IMR-90 (cell line): ENCODE measurements around the gene SIPA1L3. TPM values are rescaled to one million over a fixed set of nuclear protein-coding genes. Genes with fewer than 3 reads are reported as not detected.

ENCODE experiments used
- ATAC-seq: fragments of 200-7000 bp; cut with Tn5 transposase; 2 replicates; pipeline ENCODE4 v1.9.1; 2020; ENCODE audit warnings: low read depth, mild to moderate bottlenecking, moderate library complexity
- BruUV-seq: library from RNA; stranded (reverse); fragments of 400-500 nt; replicated peaks from 2 replicates; lab custom pipeline; 2021; lab: Mats Ljungman, UMichigan
- CTCF ChIA-PET: fragments of 300-600 bp; formaldehyde crosslinking; extraction: SDS; loops from one replicate; lab custom pipeline; 2021; ENCODE audit warnings: antibody characterized with exemption; lab: Yijun Ruan, JAX
- POLR2A ChIA-PET: fragments of 300-600 bp; sonication (Branson Sonifier 250); formaldehyde crosslinking; loops from one replicate; lab custom pipeline; 2022; ENCODE audit warnings: antibody characterized with exemption; ENCODE audit not compliant: unreplicated experiment; lab: Charles Lee
- DNase-seq: peaks from one replicate; pipeline ENCODE4 v3.0.0; 2013
- H2AFZ ChIP-seq: replicated peaks from 2 replicates; pipeline ENCODE3; 2013; ENCODE audit warnings: low read length, mild to moderate bottlenecking; ENCODE audit not compliant: poor library complexity
- H2AK5ac ChIP-seq: 2 replicates; pipeline ENCODE4 v1.6.1; 2013; ENCODE audit warnings: low read depth, low read length, inconsistent platforms
- H2AK9ac ChIP-seq: replicated peaks from 2 replicates; pipeline ENCODE3; 2013; ENCODE audit warnings: mild to moderate bottlenecking, low read depth, low read length, moderate library complexity; ENCODE audit not compliant: poor library complexity
- H2BK120ac ChIP-seq: 2 replicates; pipeline ENCODE4 v1.6.1; 2013; ENCODE audit warnings: low read depth, low read length, inconsistent platforms
- H2BK15ac ChIP-seq: 3 replicates; pipeline ENCODE4 v1.6.1; 2013; ENCODE audit warnings: low read depth, low read length, inconsistent platforms
- H2BK20ac ChIP-seq: 2 replicates; pipeline ENCODE4 v1.6.1; 2013; ENCODE audit warnings: low read depth, mild to moderate bottlenecking, inconsistent platforms, low read length, moderate library complexity
- H2BK5ac ChIP-seq: 2 replicates; pipeline ENCODE4 v1.6.1; 2013; ENCODE audit warnings: mild to moderate bottlenecking, low read depth, low read length, inconsistent platforms; ENCODE audit not compliant: poor library complexity, severe bottlenecking
- H3K14ac ChIP-seq: replicated peaks from 2 replicates; pipeline ENCODE4 v1.6.1; 2013; ENCODE audit warnings: low read depth, low read length, inconsistent platforms
- H3K18ac ChIP-seq: 2 replicates; pipeline ENCODE4 v1.6.1; 2013; ENCODE audit warnings: low read depth, low read length, control low read depth
- H3K23ac ChIP-seq: 2 replicates; pipeline ENCODE4 v1.6.1; 2013; ENCODE audit warnings: low read depth, low read length, inconsistent platforms
- H3K27ac ChIP-seq: 2 replicates; pipeline ENCODE4 v1.5.1; 2013; ENCODE audit warnings: mild to moderate bottlenecking, control low read depth, low read length; ENCODE audit not compliant: insufficient read depth
- H3K27me3 ChIP-seq: 2 replicates; pipeline ENCODE4 v1.6.1; 2013; ENCODE audit warnings: low read length; ENCODE audit not compliant: control insufficient read depth, insufficient read depth
- H3K36me3 ChIP-seq: 2 replicates; pipeline ENCODE4 v1.6.1; 2013; ENCODE audit warnings: low read length, mixed read lengths; ENCODE audit not compliant: control insufficient read depth, insufficient read depth
- H3K4ac ChIP-seq: 2 replicates; pipeline ENCODE4 v1.6.1; 2013; ENCODE audit warnings: low read depth, low read length, inconsistent platforms
- H3K4me1 ChIP-seq: 2 replicates; pipeline ENCODE4 v1.6.1; 2013; ENCODE audit warnings: low read length, mixed read lengths; ENCODE audit not compliant: control insufficient read depth, insufficient read depth
- H3K4me2 ChIP-seq: 2 replicates; pipeline ENCODE4 v1.6.1; 2013; ENCODE audit warnings: low read depth, mild to moderate bottlenecking, control low read depth, low read length, moderate library complexity
- H3K4me3 ChIP-seq: 2 replicates; pipeline ENCODE4 v1.5.1; 2013; ENCODE audit warnings: low read depth, mild to moderate bottlenecking, control low read depth, low read length, moderate library complexity; ENCODE audit not compliant: insufficient read depth
- H3K56ac ChIP-seq: 2 replicates; pipeline ENCODE4 v1.6.1; 2013; ENCODE audit warnings: low read length, inconsistent platforms; ENCODE audit not compliant: insufficient read depth; ENCODE audit errors: extremely low read depth
- H3K79me1 ChIP-seq, 2 experiments: 2 replicates each; pipeline ENCODE4 v1.6.1; 2013; ENCODE audit warnings: low read length in 2 of 2, inconsistent platforms in 1 of 2, low read depth in 1 of 2
- H3K9ac ChIP-seq: 2 replicates; pipeline ENCODE4 v1.6.1; 2013; ENCODE audit warnings: low read depth, low read length, control low read depth
- H3K9me1 ChIP-seq: 2 replicates; pipeline ENCODE4 v1.6.1; 2013; ENCODE audit warnings: low read length, inconsistent platforms; ENCODE audit not compliant: insufficient read depth
- H3K9me3 ChIP-seq: 2 replicates; pipeline ENCODE4 v1.6.1; 2013; ENCODE audit warnings: low read length; ENCODE audit not compliant: control insufficient read depth, insufficient read depth
- H4K20me1 ChIP-seq: 2 replicates; pipeline ENCODE4 v1.6.1; 2013; ENCODE audit warnings: low read length, inconsistent platforms; ENCODE audit not compliant: insufficient read depth
- H4K5ac ChIP-seq: 2 replicates; pipeline ENCODE4 v1.6.1; 2013; ENCODE audit warnings: mild to moderate bottlenecking, low read depth, low read length, control low read depth
- H4K8ac ChIP-seq, 2 experiments: 2 replicates each; pipeline ENCODE4 v1.6.1; 2013; ENCODE audit warnings: low read depth in 2 of 2, low read length in 2 of 2, control low read depth in 1 of 2, inconsistent platforms in 1 of 2
- H4K91ac ChIP-seq: 2 replicates; pipeline ENCODE4 v1.6.1; 2013; ENCODE audit warnings: low read depth, low read length, inconsistent platforms; ENCODE audit not compliant: insufficient read depth
- BHLHE40 ChIP-seq: fragments of 150-350 bp; IDR thresholded peaks from 2 replicates; pipeline ENCODE4 v1.6.1; 2016; ENCODE audit warnings: mild to moderate bottlenecking, low read depth, low read length
- CEBPB ChIP-seq: IDR thresholded peaks from 2 replicates; pipeline ENCODE4 v1.6.1; 2012; ENCODE audit warnings: low read depth, low read length, improper control_type of control experiment
- CHD1 ChIP-seq: IDR thresholded peaks from 2 replicates; pipeline ENCODE4 v1.6.1; 2012; ENCODE audit warnings: low read depth, low read length, improper control_type of control experiment
- ELK1 ChIP-seq: fragments of 150-350 bp; IDR thresholded peaks from 2 replicates; pipeline ENCODE4 v1.6.1; 2016; ENCODE audit warnings: low read depth, mild to moderate bottlenecking, low read length, moderate library complexity, borderline replicate concordance
- FOS ChIP-seq: fragments of 150-350 bp; IDR thresholded peaks from 2 replicates; pipeline ENCODE4 v1.6.1; 2016; ENCODE audit warnings: low read depth, low read length
- MAZ ChIP-seq: IDR thresholded peaks from 2 replicates; pipeline ENCODE4 v1.6.1; 2012; ENCODE audit warnings: low read depth, mild to moderate bottlenecking, low read length, improper control_type of control experiment, moderate library complexity, borderline replicate concordance
- MXI1 ChIP-seq: IDR thresholded peaks from 2 replicates; pipeline ENCODE4 v1.6.1; 2012; ENCODE audit warnings: low read depth, mild to moderate bottlenecking, low read length, moderate library complexity, borderline replicate concordance
- POLR2A ChIP-seq: IDR thresholded peaks from 2 replicates; pipeline ENCODE4 v1.6.1; 2012; ENCODE audit warnings: mild to moderate bottlenecking, low read depth, low read length
- RAD21 ChIP-seq: IDR thresholded peaks from 2 replicates; pipeline ENCODE4 v1.6.1; 2012; ENCODE audit warnings: low read length, improper control_type of control experiment
- RCOR1 ChIP-seq: IDR thresholded peaks from 2 replicates; pipeline ENCODE4 v1.6.1; 2012; ENCODE audit warnings: mild to moderate bottlenecking, low read length, improper control_type of control experiment; ENCODE audit not compliant: insufficient replicate concordance
- WGBS, 2 experiments: methylation state at CpG; one replicate each; pipeline versions ENCODE4 v1.1.5 to v1.1.7; 2013; ENCODE audit warnings: missing lambda C conversion rate in 2 of 2; ENCODE audit not compliant: insufficient read length in 1 of 2; ENCODE audit errors: extremely low coverage in 2 of 2; 5-methylcytosine and 5-hydroxymethylcytosine counted together
- dilution Hi-C: fragments of 300-500 bp; cut with HindIII; formaldehyde crosslinking; loops from one replicate; pipeline ENCODE4 v1.14.3; 2018; ENCODE audit warnings: low sequenced_read_pairs; ENCODE audit not compliant: unreplicated experiment
- in situ Hi-C: fragments of 300-500 bp; cut with MboI; formaldehyde crosslinking; loops from 3 replicates; pipeline ENCODE4 v1.14.3; 2019; ENCODE audit warnings: low sequenced_read_pairs, inconsistent platforms, mixed read lengths
- intact Hi-C: fragments of 100-400 bp; cut with micrococcal nuclease; formaldehyde crosslinking; loops from 2 replicates; pipeline ENCODE4 v1.10.0; 2022
- polyA plus RNA-seq, 3 experiments: library from polyadenylated mRNA; depleted of rRNA; stranded (reverse); fragments of >200 nt; gene quantifications; 2 replicates each; pipeline ENCODE4 v1.2.3, GENCODE V29; 2012; ENCODE audit warnings: low replicate concordance in 1 of 3
- total RNA-seq: library from RNA; depleted of rRNA; stranded (reverse); fragments of >200 nt; gene quantifications from 2 replicates; pipeline ENCODE4 v1.2.3, GENCODE V29; 2012
- TF ChIP-seq, protein P1 (sequence below): fragments of 150-350 bp; IDR thresholded peaks from 2 replicates; pipeline ENCODE4 v1.6.1; 2017; ENCODE audit warnings: mild to moderate bottlenecking, antibody characterized with exemption, low read length, low read depth

The SIPA1L3 gene
- total and polyA plus RNA-seq, 2 of the 4 experiments (the other 2 are of a cell fraction): 4.1 to 9.4 TPM

DNA sequence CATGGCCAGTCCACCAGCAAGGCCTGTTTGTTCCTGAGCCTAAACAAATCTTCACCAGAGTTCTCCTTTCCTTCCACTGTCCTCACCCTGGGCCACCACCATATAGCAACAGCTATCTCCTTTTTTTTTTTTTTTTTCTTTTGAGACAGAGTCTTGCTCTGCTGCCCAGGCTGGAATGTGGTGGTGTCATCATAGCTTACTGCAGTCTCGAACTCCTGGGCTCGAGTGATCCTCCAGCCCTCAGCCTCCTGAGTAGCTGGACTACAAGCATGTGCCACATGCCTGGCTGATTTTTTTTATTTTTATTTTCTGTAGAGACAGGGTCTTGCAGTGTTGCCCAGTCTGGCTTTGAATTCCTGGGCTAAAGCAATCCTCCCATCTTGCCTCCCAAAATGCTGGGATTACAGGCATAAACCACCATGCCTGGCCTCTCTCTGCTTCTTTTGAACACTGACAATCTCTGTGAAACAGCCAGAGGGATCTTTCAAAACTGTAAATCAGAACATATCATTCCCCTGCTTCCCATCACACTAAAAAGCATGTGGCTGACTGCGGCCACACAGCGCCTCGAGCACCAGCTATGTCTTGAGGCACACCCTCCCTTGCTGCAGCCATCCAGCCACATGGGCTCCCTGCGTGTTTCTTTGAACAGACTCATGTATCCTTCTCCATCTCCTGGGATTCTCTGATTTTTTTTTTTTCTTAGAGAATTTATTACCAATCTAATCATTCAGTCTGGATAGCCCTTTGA, 110.6 kb downstream of the SIPA1L3 start:
- in situ Hi-C loops: no loop called here
- Histone ChIP-seq H2BK5ac (no peak overlapping the region), H3K27me3 (no peaks in the 10 kb centered on the region), H3K9ac (no peak overlapping the region), H4K20me1 (peaks cover 5% of the 10 kb centered on the region; the same call in 1 of the 2 replicates), H3K79me1 (peaks cover 33 to 89% of the 10 kb centered on the region in 2 experiments), H3K18ac (no peak overlapping the region), H3K4ac (no peak overlapping the region), H3K9me1 (peaks cover 31% of the 10 kb centered on the region), H2AK5ac (no peak overlapping the region), H4K5ac (no peak overlapping the region), H3K27ac (no peak overlapping the region), H2AK9ac (no peak overlapping the region), H2AFZ (no peak overlapping the region), H3K56ac (no peak overlapping the region), H3K4me3 (no peak overlapping the region), H4K91ac (no peak overlapping the region), H2BK20ac (no peak overlapping the region), H3K36me3 (no peaks in the 10 kb centered on the region), H3K4me1 (peaks cover 7% of the 10 kb centered on the region), H2BK120ac (no peak overlapping the region), H3K9me3 (no peaks in the 10 kb centered on the region), H2BK15ac (no peak overlapping the region), H3K14ac (no peak overlapping the region), H3K23ac (no peak overlapping the region), H4K8ac (no peak overlapping the region), H3K4me2 (no peak overlapping the region)
- TF ChIP-seq POLR2A (no peak), MXI1 (no peak), RAD21 (no peak), FOS (no peak), CHD1 (no peak), BHLHE40 (no peak), RCOR1 (no peak), MAZ (no peak), CEBPB (no peak), ELK1 (no peak)
- TF ChIP-seq, protein P1, sequence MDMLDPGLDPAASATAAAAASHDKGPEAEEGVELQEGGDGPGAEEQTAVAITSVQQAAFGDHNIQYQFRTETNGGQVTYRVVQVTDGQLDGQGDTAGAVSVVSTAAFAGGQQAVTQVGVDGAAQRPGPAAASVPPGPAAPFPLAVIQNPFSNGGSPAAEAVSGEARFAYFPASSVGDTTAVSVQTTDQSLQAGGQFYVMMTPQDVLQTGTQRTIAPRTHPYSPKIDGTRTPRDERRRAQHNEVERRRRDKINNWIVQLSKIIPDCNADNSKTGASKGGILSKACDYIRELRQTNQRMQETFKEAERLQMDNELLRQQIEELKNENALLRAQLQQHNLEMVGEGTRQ: no peak
- ATAC-seq (no peak), DNase-seq (no peak)
- ChIA-PET CTCF (no interaction called here), POLR2A (interaction anchor here (0.7 kb wide), 1 partner anchor 110 kb away, joined by 6 read pairs; no protein-coding TSS in a partner anchor)
- dilution Hi-C loops: no loop called here
- no TSS peak for BruUV-seq
- intact Hi-C loops: no loop called here
- WGBS, 2 experiments: no CpG with 5 or more reads among the region's 6 CpGs
